PFSK-1 (cell line): Measurements from ENCODE around the gene LEPR.

Experiments used
- FOXP2 ChIP-seq: optimal IDR thresholded peaks from 2 replicates; pipeline ENCODE3; 2011; ENCODE audit warnings: borderline replicate concordance, control low read depth, inconsistent platforms; ENCODE audit not compliant: insufficient read depth; ENCODE audit errors: extremely low read length, extremely low read depth
- POLR2AphosphoS5 ChIP-seq: IDR thresholded peaks from 2 replicates; pipeline ENCODE4 v1.6.1; 2012; ENCODE audit warnings: low read depth, mild to moderate bottlenecking, control low read depth, low read length, moderate library complexity
- REST ChIP-seq, 2 experiments: IDR thresholded peaks; 2 replicates each; pipeline versions ENCODE4 v1.6.1 to v1.8.0; 2011 to 2012; ENCODE audit warnings: low read depth in 2 of 2, low read length in 2 of 2, control low read depth in 1 of 2, inconsistent platforms in 1 of 2, mild to moderate bottlenecking in 1 of 2, moderate library complexity in 1 of 2; ENCODE audit not compliant: insufficient read depth in 1 of 2
- SIN3A ChIP-seq: IDR thresholded peaks from 2 replicates; pipeline ENCODE4 v1.6.1; 2012; ENCODE audit warnings: mild to moderate bottlenecking, low read length, moderate library complexity, borderline replicate concordance; ENCODE audit not compliant: insufficient read depth
- TAF1 ChIP-seq: IDR thresholded peaks from 2 replicates; pipeline ENCODE4 v1.6.1; 2012; ENCODE audit warnings: low read length, control low read depth, borderline replicate concordance; ENCODE audit not compliant: insufficient read depth

Gene LEPR

GRCh38 chr1:65442442-65442841, 22.0 kb downstream of the LEPR start:
- TF ChIP-seq SIN3A: no peak
- no peak for TF ChIP-seq POLR2AphosphoS5
- TF ChIP-seq TAF1: no peak
- no peak for TF ChIP-seq FOXP2
- TF ChIP-seq REST (IDR thresholded peaks at IDR 0.05; ENCODE audit: insufficient read depth in 1 of 2, low read depth in 2 of 2, low read length in 2 of 2): no peak

GRCh38 chr1:65443647-65444046, 23.2 kb downstream of the LEPR start:
- TF ChIP-seq TAF1 (no peak), POLR2AphosphoS5 (no peak), REST (IDR thresholded peaks at IDR 0.05; ENCODE audit: insufficient read depth in 1 of 2, low read depth in 2 of 2, low read length in 2 of 2) (no peak), SIN3A (no peak), FOXP2 (no peak)

- TF ChIP-seq POLR2AphosphoS5 (no peak), TAF1 (no peak), FOXP2 (no peak), REST (IDR thresholded peaks at IDR 0.05; ENCODE audit: insufficient read depth in 1 of 2, low read depth in 2 of 2, low read length in 2 of 2) (no peak), SIN3A (no peak)
Measured at GRCh38 chr1:65444128-65444640, 23.7 kb downstream of the LEPR start.

DNA sequence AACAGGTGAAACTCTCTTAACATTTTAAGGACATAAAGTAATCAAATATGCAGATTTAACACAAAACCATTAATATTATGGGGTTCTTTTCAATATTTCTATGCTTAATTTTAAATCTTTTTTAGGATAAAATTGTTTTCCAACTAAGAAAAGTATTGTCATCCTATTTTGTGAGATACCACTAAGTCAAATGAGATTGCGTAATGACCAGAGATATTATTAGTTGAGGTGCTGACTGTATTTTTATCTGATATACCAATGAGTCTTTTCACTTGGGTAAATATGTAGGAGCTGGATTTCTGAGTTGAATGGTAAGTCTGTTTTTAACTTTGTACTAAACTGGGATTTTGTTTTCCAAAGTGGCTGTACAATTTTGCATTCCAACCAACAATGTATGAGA, 25.4 kb downstream of the LEPR start:
- TF ChIP-seq POLR2AphosphoS5 (no peak), SIN3A (no peak), REST (IDR thresholded peaks at IDR 0.05; ENCODE audit: insufficient read depth in 1 of 2, low read depth in 2 of 2, low read length in 2 of 2) (no peak), TAF1 (no peak), FOXP2 (no peak)

DNA sequence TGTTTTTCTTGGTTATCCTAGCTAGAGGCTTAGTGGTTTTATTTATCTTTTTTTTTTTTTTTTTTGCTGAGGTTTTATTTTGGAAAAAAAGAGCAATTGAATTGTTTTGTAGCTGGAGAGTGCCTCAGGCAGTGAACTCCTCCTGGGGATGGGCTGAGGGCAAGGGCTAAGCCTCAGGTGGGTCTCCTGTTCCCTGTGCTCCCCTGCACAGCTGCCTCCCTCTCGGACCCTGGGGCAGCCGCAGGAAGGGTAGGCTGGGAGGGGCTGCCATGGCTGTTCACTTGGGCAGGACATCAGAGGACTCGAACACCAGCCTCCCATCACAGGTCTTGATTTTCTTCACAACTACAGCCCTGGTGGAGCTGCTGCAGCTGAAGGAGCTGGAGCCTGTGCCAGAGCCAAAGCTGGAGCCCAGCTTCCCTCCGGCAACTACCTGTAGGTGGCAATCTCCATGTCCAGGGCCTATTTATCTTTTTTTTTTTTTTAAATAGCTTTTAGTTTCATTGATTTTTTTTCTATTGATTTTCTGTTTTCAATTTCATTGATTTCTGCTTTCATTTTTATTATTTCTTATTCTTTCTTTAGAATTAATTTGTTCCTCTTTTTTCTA, 28.9 kb downstream of the LEPR start:
- TF ChIP-seq POLR2AphosphoS5: no peak

GRCh38 chr1:65456481-65456880, 36.0 kb downstream of the LEPR start:
- TF ChIP-seq SIN3A (no peak), TAF1 (no peak), POLR2AphosphoS5 (no peak), REST (IDR thresholded peaks at IDR 0.05; ENCODE audit: insufficient read depth in 1 of 2, low read depth in 2 of 2, low read length in 2 of 2) (no peak), FOXP2 (no peak)
